ENCODE measurements around the gene PPIF. TPM values are rescaled to one million over a fixed set of nuclear protein-coding genes. Genes with fewer than 3 reads are reported as not detected.

PPIF gene
- total RNA-seq, 1 donor from 2014 or later, result 139 TPM

DNA sequence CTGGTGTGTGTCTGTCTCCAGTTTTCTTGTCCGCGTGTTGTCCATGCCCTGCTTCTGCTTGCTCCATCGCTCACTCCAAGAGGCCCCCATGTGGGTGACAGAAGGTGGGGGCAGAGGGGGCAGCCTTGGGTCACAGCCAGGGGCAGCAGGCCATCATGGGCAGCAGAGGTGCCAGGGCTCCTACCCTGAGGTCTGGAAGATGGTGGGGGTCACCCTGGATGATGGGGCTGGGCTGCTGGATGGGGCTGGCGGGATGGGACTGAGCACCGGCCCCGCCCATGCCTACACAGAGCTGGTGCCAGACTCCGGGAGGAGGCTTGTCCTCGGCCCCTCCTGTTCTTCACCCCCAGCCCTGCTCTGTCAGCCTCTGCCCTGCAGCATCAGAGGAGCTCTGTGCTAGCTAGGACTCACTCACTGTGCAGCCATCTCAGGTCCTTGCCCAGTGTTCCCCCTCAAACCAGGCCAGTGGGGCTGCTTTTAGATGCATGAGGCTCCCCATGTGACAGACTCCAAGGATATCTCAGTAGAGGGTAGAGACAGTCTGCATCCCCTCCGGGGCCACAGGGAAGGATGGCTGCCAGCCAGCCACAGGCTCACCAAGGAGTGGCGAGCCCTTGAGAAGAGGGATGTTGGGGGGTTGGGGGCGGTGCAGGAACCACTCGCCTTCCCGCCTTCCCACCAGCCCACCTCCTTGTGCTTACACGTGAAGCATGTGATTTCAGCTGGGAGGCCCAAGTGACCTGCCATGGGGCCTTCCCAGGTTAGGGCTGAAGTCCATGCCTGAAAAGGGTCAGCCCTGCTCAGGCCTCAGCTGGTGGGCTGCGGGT lies 35.5 kb upstream of the PPIF start:
- DNase-seq, result peak; percentile 25
- peak; percentile 7 for ATAC-seq
- intact Hi-C loops (cut with micrococcal nuclease), result no loop called here

DNA sequence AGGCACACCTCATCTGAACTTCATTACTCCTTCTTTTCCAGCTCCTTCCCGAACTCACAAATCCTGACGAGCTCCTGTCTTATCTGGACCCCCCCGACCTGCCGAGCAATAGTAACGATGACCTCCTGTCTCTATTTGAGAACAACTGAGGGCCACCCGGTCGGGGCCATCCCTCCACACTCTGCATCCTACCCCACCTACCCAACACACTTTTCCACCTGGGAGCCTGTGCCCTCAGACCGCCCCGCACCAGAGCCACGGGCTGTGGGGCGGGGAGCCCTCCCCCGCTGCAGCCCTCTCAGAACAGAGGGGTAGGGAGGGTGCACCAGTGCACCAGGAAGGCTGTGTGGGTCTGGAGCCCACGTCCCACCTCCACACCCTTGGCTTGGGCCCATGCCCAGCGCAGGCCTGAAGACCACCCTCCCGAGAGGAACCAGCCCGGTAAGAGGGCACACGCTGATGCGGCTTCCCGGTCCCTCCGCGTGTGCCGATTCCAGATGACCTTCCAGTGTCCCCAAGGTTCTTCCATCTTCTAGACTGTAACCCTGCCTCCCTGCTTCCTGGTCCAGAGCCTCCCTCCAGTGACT lies 34.6 kb upstream of the PPIF start:
- intact Hi-C loops (cut with micrococcal nuclease), result no loop called here
- peak; percentile 22 for DNase-seq
- ATAC-seq, result no peak

DNA sequence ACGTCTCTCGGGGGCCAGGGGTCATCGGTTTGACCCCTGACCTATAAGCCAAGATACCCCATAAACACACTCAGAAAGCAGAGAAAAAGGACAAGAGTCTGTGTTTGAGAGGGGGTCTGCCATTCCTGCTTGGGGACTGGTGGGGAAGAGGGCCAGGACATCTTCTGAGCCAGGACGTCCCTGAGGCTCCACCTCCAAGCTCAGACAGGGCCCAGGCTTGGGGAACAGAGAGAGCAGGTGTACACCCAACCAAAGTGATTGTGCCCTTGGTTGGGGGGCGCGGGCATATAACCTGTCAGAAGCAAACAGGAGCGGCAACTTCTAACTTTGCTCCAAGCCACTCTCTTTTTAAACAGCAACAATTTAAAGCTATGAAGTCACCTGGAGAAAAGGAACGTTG lies 33.9 kb upstream of the PPIF start:
- ATAC-seq (no peak), DNase-seq (no peak)
- intact Hi-C loops (cut with micrococcal nuclease), result no loop called here

DNA sequence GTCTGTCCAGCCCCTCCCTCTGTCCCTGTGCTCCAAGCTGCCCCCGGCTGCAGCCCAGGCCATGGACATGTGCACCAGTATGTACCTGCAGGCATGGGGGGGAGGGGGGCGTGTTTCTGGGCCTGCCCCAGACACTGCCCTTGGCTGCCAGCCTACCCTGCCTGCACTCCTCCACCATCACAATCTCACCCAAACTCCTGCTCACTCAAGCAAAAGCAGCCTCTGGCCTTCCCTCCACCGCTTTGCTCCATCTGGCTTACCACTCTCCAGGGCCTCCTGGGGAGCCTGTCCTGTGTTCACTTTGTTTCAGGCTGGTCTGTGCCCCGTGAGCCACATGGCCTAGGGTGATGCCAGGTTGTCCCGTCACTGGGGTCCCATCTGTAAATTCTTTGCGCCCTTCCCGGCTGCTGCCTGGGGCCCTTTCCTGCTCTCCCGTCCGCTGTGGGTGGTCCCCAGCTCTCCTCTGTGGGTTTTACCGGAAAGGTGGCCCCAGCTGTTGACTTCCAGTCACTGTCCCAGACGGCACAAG lies 33.3 kb upstream of the PPIF start:
- intact Hi-C loops (cut with micrococcal nuclease), result no loop called here
- peak; percentile 11 for ATAC-seq
- peak; percentile 35 for DNase-seq

DNA sequence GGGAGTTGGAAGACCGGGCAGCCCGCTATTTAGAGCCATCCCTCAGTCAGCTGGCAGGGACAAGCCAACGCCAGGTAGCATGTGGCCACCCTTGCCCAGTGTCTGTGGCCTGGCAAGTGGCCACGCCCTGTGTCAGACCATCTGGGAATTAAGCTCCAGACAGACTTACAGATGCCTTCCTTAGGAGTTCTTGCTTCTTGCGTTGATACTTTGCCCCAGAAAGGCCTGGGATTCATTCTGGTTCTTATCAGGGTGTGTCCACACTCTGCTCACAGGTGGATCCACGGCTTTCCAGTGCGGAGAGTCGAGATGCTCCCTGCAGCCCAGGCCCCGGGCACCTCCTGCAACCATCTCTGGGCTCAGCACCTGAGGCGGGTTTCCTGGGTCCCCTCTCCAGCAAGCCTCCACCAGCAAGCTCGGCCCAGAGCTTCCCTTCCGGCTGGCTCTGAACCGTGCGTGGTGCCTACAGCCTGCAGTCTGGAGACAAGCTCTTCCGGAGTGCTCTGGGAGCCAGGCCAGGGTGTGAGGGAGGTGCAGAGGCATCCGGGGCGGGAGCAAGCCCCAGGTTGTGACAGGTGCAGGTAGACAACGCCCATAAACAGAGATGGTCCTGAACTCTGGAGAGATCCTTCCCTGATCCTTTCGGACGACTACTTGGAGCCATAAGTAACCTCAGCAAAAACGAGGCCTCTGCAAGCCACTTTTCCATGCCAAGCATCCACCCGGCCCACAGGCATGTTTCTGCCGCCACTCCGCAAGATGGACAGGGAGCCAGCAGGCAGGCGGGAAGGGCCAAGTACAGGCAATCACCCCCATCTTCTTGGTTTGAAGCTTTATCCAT lies 32.3 kb upstream of the PPIF start:
- DNase-seq (peak; percentile 38), ATAC-seq (no peak)
- intact Hi-C loops (cut with micrococcal nuclease), result no loop called here

DNA sequence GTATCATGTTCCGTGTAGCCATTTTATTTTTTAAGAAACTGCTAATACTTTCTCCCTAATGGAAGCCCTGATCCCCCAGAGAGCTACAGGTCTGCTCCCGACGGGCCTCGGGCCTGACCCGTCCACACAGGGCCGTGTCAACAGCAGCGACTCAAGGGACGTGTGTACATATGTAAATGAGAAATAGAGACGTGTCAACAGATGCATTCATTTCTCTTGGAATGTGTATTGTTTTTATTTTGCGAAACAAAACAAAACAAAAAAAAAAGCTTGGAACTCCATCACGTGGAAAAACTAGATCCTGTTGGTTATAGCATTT lies 31.7 kb upstream of the PPIF start:
- DNase-seq (peak; percentile 23), ATAC-seq (no peak)
- intact Hi-C loops (cut with micrococcal nuclease), result no loop called here

DNA sequence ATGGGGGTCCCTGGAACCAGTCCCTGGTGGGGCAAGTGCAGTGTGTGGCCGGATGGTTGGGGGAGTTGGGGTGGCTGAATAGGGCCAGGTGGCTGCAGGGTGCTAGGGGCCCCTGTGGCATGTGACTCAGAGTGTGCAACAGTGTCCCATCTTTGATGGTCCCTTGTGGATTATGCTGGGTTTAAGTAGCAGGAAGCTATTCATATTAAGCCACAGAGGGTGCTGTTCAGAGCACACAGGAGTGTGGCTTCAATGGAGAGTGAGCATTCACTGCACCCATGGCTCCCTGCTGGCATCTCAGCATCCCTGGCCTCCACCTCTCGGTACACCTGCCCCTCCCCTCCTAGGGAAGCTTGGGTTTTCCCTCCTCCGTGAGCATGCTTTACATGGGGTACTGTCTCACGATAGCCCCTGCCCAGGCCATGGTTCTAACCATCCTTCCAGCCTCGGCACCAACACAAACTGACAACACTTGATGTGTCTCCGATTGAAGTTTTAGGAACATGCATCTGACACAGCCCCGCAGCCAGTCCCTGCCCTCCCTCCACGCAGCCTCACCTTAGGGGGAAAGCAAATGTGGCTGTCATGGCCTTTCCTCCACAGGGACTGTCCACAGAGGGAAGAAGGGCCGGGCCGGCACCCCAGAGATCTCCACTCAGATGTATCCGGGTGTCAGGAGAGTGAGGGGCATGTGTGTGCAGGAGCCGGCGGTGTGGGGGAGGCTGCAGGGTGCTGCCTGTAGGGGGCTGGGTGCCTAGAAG lies 30.4 kb upstream of the PPIF start:
- intact Hi-C loops (cut with micrococcal nuclease), result no loop called here
- DNase-seq, result peak; percentile 28

DNA sequence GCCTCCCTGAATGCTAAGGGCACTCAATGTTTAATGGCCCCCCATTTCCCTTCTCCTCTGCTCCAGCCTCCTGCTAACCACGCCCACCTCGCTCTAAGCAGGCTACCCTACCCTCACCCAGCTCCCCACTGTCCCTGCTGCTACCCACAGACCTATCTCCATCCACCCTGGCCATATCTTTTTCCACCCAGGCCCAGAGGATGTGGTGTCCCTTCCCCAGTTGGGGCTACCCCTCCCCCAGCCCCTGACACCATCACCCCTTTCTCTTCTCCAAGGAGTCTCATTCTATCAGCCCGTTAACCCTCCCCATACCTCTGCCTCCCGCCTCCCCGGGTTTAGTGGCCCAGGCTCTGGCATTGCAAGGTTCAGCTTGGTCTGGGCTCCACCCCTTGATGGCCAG lies 28.9 kb upstream of the PPIF start:
- DNase-seq, result peak; percentile 11
- intact Hi-C loops (cut with micrococcal nuclease), result no loop called here

More for the DNA sequence above, 30.4 kb upstream of the PPIF start:
- ATAC-seq, result peak; percentile 8

DNA sequence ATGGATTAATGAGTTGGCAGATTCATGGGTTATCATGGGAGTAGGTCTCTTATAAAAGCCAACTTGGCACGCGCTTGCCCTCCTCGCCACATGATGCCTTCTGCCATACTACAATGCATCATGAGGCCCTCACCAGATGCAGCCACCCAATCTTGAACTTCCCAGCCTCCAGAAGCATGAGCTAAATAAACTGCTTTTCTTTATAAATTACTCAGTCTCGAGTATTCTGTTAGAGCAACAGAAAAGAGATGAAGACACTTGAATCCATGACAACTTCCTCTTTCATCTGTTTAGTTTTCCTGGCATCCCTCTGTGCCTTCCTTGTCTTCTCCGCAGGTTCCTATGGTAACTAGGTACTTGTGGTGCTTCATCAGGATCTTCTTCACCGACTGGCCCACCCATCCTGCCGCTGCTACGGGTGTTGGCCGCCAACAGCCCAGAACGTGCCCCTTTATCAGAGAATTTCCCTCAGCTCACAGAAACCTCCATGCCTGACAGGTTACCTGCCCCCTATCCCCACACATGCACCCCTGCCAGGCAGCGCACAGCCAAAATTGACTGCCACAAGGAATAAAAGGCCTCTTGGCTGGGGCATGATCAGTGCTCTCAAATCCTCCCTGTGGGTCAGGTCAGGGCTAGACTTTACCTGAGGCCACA lies 28.0 kb upstream of the PPIF start:
- no peak for ATAC-seq
- peak; percentile 23 for DNase-seq
- intact Hi-C loops (cut with micrococcal nuclease), result no loop called here

More for the DNA sequence above, 28.9 kb upstream of the PPIF start:
- no peak for ATAC-seq

DNA sequence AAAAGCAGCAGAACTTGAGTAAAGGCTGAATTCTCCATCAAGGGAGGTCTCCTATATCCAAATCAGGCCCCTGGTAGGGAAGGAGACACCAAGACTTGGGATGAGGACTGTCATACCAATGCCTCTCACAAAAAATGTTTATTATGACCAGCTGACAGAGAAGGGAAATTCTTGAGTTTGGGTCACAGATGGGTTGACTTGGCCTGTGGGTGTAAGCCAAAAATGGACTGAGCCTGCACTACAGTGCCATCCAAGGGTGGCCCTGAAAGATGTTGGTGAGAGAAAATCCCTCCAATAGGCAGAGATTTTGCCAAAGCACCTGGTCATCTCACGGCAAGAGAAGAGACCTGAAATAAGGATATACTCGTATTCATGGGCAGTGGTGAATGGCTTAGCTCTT lies 27.0 kb upstream of the PPIF start:
- intact Hi-C loops (cut with micrococcal nuclease), result no loop called here
- no peak for DNase-seq
- ATAC-seq, result no peak

DNA sequence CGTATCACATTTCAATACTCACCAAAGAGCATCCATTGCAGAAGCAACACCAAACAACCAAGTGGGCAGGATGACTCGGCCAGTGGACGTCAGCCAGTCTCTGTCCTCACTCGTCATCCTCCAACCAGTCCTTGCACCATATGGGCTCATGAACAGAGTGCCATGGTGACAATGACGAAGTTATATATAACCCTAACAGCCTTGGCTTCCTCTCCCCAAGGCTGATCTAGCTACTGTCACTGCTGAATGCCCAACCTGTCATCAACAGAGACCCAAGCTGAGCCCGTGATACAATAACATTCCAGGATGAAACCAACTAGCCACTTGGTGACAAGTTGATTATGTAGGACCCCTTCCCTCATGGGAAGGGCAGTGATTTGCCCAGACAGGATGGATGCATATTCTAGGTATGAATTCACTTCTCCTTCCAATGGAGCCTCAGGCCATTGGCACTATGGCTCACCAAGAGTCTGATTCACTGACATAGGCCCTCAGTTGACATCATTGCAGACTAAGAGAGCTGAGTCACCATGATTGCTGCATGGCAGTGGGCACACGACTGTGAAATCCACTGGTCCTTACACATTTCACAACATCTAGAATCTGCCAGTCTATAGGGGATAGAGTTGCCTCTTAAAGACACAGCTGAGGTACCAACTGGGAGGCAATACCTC lies 26.3 kb upstream of the PPIF start:
- DNase-seq (no peak), ATAC-seq (peak; percentile 19)
- intact Hi-C loops (cut with micrococcal nuclease), result no loop called here

DNA sequence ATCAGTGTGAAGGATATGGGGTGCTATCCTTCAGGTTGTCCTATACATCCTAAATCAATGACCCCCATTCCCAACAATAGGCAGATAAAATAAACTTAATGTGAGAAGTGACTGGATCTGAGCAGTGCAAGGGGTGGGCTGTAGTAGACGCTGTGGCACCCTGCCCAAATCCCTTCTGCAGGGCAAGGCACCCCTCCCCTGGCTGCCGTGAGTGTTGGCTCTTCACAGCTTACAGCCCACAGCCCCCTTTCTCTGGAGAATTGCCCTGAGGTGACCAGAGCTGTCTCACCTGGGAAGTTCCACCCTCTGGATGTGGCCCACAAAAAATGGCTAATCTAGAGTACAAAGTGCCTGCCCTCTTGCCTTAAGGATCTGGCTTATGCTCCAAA lies 25.8 kb upstream of the PPIF start:
- DNase-seq (no peak), ATAC-seq (no peak)
- intact Hi-C loops (cut with micrococcal nuclease), result no loop called here

DNA sequence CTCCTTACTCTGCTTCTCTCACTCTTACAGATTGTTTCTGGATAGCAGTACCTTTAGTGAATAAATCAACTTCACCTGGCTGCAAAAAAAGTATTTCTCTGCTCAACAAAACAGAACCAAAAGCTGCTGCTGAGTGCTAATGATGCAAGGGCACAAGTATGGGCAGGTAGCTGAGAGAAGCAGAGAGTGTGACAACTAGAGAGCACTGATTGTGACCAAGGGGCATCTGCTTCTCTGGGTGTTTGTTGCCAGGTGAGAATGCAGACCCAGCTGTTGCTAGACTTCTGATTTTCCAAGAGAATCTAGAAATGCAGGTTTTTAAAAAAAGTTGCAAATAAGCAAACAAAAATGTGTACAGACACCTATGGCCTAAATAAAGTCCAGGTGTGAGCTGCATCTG lies 25.3 kb upstream of the PPIF start:
- ATAC-seq (no peak), DNase-seq (no peak)
- intact Hi-C loops (cut with micrococcal nuclease), result no loop called here

DNA sequence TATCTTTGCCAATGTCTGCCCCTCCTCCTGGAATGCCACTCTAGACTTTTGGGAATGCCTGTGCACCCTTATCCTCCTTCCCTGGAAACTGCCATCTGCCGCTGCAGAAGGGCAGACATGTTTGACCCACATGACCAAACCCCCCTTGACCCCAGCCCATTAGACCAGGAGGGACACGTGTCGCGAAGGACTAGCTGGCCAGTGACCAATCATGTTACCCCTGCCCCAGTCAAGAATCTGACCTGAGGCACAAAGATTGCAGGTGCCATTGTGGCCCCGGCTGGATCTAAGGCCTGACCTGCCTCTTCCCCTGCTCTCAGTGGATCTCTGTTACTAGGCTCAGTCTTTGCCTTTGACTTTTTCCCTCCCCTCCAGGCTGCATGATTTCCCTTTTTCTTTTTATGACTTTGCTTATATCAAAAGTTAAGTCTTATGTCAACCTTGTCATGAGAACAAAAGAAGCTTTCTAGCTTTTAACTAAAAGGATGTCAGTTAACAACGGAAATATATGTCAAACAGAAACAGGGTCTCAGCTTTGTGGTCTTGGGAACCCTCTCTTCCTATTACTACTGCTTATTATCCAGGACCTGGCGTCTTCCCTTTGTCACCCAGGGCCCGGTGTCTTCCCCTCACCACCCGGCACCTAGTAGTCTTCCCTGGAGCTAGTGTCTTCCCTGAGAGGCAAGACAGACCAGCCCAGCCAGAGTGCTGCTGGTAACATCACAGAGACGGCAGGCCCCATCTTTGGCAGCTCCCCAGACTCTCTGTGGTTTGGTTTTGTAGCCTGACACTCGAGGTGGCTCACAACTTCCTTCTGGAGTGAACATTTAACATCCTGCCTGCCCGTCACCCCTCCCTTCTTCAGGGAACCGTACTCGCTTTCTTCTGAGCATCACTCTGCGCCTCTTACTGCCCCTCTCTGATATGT lies 24.4 kb upstream of the PPIF start:
- ATAC-seq, result peak; percentile 38
- DNase-seq, result peak; percentile 62

DNA sequence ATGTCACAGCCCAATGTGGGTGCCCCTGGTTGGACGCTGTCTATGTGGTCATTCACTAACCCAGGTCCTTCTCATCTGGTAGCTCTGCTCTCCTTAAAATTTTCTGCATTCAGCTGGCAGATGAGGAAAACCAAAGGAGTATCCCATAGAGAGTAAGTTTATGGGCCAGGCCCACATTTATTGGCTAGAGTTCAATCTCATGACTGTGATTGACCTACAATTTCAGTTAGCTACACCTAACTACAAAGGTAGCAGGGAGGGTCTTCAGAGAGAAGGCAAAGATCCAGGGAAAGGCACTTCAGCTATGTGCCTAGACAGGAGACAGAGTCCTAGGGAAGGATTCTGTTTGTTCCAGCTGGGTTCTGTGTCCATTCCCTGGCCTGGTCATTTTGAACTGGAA lies 23.7 kb upstream of the PPIF start:
- no peak for ATAC-seq
- no peak for DNase-seq
- intact Hi-C loops (cut with micrococcal nuclease), result no loop called here

More for the DNA sequence above, 24.4 kb upstream of the PPIF start:
- intact Hi-C loops (cut with micrococcal nuclease), result no loop called here

DNA sequence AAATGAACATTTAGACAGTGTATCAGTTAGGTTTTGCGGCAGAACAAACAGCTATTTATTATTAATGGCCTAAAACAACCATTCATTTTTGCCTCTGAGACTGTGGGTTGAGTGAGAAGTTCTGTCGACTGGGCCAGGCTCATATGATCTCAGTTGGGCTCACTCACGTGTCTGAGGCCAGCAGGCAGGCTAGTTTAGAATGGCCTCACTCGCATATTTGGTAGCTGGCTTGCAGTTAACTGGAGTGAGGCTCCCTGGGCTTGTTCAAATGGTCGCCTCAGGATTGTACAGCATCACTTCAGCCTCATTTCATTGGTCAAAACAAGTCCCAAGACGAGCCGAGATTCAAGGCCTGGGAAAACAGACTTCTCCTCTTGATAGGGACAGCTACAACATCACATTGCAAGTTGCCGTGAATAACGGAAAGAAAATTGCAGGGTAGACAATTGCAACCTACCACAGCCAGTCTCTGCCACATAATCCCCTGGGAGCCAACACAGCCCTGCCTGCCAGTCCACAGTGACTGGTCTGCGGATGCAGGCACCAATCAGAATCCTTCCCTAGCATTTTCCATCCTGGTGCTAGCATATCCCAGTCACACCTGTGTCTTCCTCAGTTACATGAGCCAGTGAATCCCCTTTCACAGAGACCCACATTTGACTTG lies 23.1 kb upstream of the PPIF start:
- ATAC-seq, result no peak
- intact Hi-C loops (cut with micrococcal nuclease), result no loop called here
- DNase-seq, result no peak

All from left ventricle myocardium superior (tissue), 1 donor.